Naive thymus-derived CD4-positive, alpha-beta T cell (primary cell): Measurements from ENCODE around the gene NRXN2. TPM values are rescaled to one million over a fixed set of nuclear protein-coding genes. Genes with fewer than 3 reads are reported as not detected.

Experiments used
- ATAC-seq: fragments of 150-1000 bp; cut with Tn5 transposase; 2 replicates; pipeline ENCODE4 v1.10.0; 2021; ENCODE audit warnings: mild to moderate bottlenecking, moderate library complexity
- CTCF ChIA-PET: fragments of 350-600 bp; sonication (Branson Sonifier 250); formaldehyde crosslinking; loops from one replicate; lab custom pipeline; 2021; ENCODE audit warnings: antibody characterized with exemption; lab: Charles Lee
- POLR2A ChIA-PET: fragments of 350-600 bp; sonication (Branson Sonifier 250); formaldehyde crosslinking; loops from one replicate; lab custom pipeline; 2021; ENCODE audit warnings: antibody characterized with exemption, inconsistent platforms; lab: Charles Lee
- DNase-seq, 9 donors: peaks; one replicate each; pipeline versions ENCODE4 v3.0.0 to v3.0.0-alpha.2; 2020 to 2022; ENCODE audit warnings: mixed read lengths in 1 of 9
- H3K27ac ChIP-seq: one replicate; pipeline ENCODE4 v1.7.0; 2013; ENCODE audit warnings: mild to moderate bottlenecking, low read depth, low read length, moderate library complexity
- H3K27me3 ChIP-seq, 2 donors: one replicate each; pipeline ENCODE4 v1.7.0; 2013; ENCODE audit warnings: low read length in 2 of 2, mild to moderate bottlenecking in 2 of 2, moderate library complexity in 2 of 2; ENCODE audit not compliant: control insufficient read depth in 2 of 2, insufficient read depth in 2 of 2
- H3K36me3 ChIP-seq, 3 experiments: 1 replicate in 2 of 3; 2 replicates in 1 of 3; pipeline ENCODE4 v1.7.0; 2013; ENCODE audit warnings: low read length in 3 of 3, mild to moderate bottlenecking in 3 of 3, moderate library complexity in 1 of 3; ENCODE audit not compliant: insufficient read depth in 3 of 3, control insufficient read depth in 2 of 3
- H3K4me1 ChIP-seq, 2 donors: one replicate each; pipeline ENCODE4 v1.7.0; 2013; ENCODE audit warnings: low read length in 2 of 2, mild to moderate bottlenecking in 2 of 2, moderate library complexity in 1 of 2; ENCODE audit not compliant: control insufficient read depth in 2 of 2, insufficient read depth in 2 of 2
- H3K4me3 ChIP-seq: 2 replicates; pipeline ENCODE4 v1.7.0; 2013; ENCODE audit warnings: mild to moderate bottlenecking, low read length
- H3K9me3 ChIP-seq, 3 experiments: 1 replicate in 2 of 3; 2 replicates in 1 of 3; pipeline ENCODE4 v1.7.0; 2013; ENCODE audit warnings: low read length in 3 of 3; ENCODE audit not compliant: control insufficient read depth in 2 of 3
- H3K27ac Mint-ChIP-seq, 9 donors: one replicate each; pipeline ENCODE4 v1.8.0; 2020 to 2022; ENCODE audit warnings: mixed read lengths in 9 of 9, mild to moderate bottlenecking in 8 of 9, moderate library complexity in 5 of 9, inconsistent platforms in 2 of 9
- H3K27me3 Mint-ChIP-seq, 5 donors: one replicate each; pipeline ENCODE4 v1.8.0; 2021 to 2022; ENCODE audit warnings: mixed read lengths in 5 of 5, mild to moderate bottlenecking in 1 of 5
- H3K36me3 Mint-ChIP-seq, 5 donors: one replicate each; pipeline ENCODE4 v1.8.0; 2020 to 2022; ENCODE audit warnings: mixed read lengths in 5 of 5, mild to moderate bottlenecking in 3 of 5, inconsistent platforms in 1 of 5
- H3K4me1 Mint-ChIP-seq, 7 donors: one replicate each; pipeline ENCODE4 v1.8.0; 2020 to 2022; ENCODE audit warnings: mixed read lengths in 7 of 7, mild to moderate bottlenecking in 3 of 7, inconsistent platforms in 1 of 7
- H3K4me3 Mint-ChIP-seq, 10 donors: one replicate each; pipeline ENCODE4 v1.8.0; 2020 to 2022; ENCODE audit warnings: mild to moderate bottlenecking in 10 of 10, mixed read lengths in 10 of 10, moderate library complexity in 6 of 10, inconsistent platforms in 2 of 10
- H3K9me3 Mint-ChIP-seq, 11 donors: one replicate each; pipeline ENCODE4 v1.8.0; 2020 to 2022; ENCODE audit warnings: mixed read lengths in 11 of 11, mild to moderate bottlenecking in 4 of 11, inconsistent platforms in 1 of 11, moderate library complexity in 1 of 11
- intact Hi-C, 2 donors: fragments of 100-400 bp; cut with micrococcal nuclease; formaldehyde crosslinking; loops; one replicate each; pipeline ENCODE4 v1.15.1; 2023
- polyA plus RNA-seq, 2 donors: library from polyadenylated mRNA; unstranded; fragments of 300-500 nt; fragmentation: Illumina TruSeq; gene quantifications; one replicate each; pipeline ENCODE4 v1.2.3, GENCODE V29; 2021
- total RNA-seq, 6 experiments: library from RNA in 5 of 6; stranded (reverse) in 5 of 6; gene quantifications; 1 replicate in 5 of 6; 2 replicates in 1 of 6; pipeline ENCODE4 v1.2.3 and lab custom pipeline; 2021 to 2026

Gene NRXN2
- total and polyA plus RNA-seq, 7 experiments from 2014 or later: 0.07 to 0.71 (median 0.27) TPM; not detected in 4

DNA sequence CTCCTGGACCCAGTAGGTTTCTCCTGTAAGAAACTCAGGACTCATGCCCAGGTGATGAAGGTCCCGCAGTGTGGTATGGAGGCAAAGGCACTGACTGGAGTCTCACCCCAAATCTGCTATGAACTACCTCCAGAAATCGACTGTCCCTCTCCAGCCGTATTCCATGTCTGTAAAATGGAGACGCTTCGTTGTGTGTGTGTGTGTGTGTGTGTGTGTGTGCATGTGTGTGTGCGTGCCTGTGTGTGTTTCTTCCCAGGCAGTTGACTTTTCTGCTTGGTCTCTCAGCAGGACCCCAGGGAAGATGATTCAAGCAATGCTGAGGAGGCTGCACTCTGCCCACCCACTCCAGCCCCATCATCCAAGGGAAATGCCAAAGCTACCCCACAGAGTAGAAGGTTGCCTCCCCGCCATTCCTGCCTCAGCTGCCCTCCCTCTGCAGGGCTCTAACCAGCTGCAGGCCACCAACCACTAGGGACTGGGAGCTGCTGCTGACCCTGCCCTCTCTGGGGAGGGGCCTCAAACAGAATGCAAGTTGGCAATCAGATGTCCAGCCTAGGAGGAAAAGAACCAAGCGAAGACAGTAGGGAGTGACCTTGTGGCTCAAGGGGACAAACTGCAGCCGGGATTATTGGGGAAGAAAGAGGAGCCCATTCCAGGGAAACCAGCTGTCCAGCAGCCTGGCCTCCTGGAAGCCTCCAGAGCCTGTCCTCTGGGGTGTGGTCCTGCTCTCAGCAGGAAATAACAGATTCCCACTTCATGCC is 75.8 kb downstream of the NRXN2 start:
- no peaks in the 10 kb centered on the region for H3K36me3 ChIP-seq
- ChIA-PET CTCF (no interaction called here), POLR2A (no interaction called here)
- H3K27me3 ChIP-seq: peaks cover 0 to 10% of the 10 kb centered on the region in 2 donors
- intact Hi-C loops: no loop called here
- Mint-ChIP-seq H3K4me1 (peaks cover 0 to 6% (median 0%) of the 10 kb centered on the region in 7 donors), H3K27ac (peak overlapping the region in 1 of 9 donors; percentile 36), H3K27me3 (peaks cover 28 to 56% (median 40%) of the 10 kb centered on the region in 5 donors), H3K4me3 (no peak overlapping the region), H3K9me3 (no peaks in the 10 kb centered on the region), H3K36me3 (no peaks in the 10 kb centered on the region)
- H3K4me3 ChIP-seq: no peak overlapping the region
- no peaks in the 10 kb centered on the region for H3K4me1 ChIP-seq
- no peak for ATAC-seq
- no peak overlapping the region for H3K27ac ChIP-seq
- no peak for DNase-seq
- H3K9me3 ChIP-seq: no peaks in the 10 kb centered on the region

DNA sequence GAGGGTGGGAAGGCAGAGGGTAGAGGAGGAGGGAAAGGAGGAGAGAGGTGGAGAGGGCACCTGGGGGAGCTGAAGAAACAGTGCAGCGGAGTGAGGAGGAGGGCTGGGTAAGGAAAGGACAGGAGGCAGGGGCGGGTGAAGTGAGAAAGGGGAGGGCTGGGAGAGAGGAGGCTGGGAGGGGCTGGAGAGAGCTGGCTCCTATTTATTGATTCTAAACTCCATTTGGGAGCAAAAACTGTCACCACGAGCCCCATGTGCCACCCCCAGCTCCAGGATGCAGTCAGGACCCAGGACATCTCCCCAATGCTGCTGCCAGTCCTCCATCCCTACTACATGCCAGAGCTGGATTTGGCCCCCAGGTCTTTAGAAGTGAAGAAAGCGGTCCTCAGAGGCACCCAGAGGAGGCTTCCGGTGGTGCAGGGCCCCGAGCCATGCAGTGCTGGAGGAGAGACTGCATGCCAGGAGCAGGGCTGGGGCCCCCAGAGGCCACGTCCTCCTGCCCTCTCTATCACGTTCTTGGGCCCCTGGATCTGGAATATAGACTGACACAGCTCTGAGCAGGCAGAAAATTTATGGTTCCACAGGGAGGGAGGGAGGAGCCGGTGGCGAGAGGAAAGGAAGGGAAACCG is 78.2 kb downstream of the NRXN2 start:
- intact Hi-C loops: no loop called here
- Mint-ChIP-seq H3K4me1 (peaks cover 0 to 6% (median 0%) of the 10 kb centered on the region in 7 donors), H3K4me3 (peak overlapping the region in 2 of 10 donors; percentile 28 to 53), H3K36me3 (no peaks in the 10 kb centered on the region), H3K27me3 (peaks cover 28 to 45% (median 40%) of the 10 kb centered on the region in 5 donors), H3K27ac (no peak overlapping the region), H3K9me3 (no peaks in the 10 kb centered on the region)
- no peak overlapping the region for H3K27ac ChIP-seq
- peaks cover 0 to 14% of the 10 kb centered on the region in 2 donors for H3K27me3 ChIP-seq
- no peak for DNase-seq
- no peak overlapping the region for H3K4me3 ChIP-seq
- no peaks in the 10 kb centered on the region for H3K36me3 ChIP-seq
- ATAC-seq: no peak
- no peaks in the 10 kb centered on the region for H3K9me3 ChIP-seq
- POLR2A ChIA-PET: no interaction called here
- no peaks in the 10 kb centered on the region for H3K4me1 ChIP-seq
- CTCF ChIA-PET: no interaction called here

DNA sequence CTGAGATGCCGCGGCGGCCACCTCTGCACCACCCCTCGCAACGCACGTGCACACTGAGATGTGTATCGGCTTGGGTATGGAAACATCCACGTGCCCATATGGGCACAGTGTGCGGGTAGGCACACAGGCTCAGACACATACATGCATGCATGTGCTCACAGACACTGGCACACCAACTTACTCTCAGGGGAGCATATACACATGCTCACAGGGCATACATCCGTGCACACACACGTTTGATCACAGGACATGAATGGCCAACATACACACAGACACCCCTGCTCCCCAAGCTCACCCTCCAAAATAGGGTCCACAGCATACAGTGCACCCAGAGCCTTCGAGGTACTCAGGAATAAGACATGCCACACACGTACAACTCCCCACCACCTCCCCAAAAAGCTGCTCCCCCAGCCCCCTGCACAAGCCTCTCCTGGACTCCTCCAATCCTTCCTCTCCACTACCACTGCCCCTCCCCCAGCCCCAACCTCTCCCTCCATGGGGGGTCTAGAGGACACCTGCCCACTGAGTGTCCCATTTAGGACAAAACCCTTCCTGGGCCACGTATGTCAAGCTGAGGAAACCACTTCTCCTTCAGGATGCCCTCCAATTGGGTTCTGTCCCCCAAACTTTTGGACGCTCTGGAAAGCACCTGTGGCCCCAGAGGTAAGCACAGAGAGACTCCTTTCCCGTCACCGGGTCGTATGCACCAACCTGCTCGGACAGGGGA is 78.9 kb downstream of the NRXN2 start:
- no peak overlapping the region for H3K27ac ChIP-seq
- H3K9me3 ChIP-seq: no peaks in the 10 kb centered on the region
- H3K4me3 ChIP-seq: no peak overlapping the region
- intact Hi-C loops: no loop called here
- H3K36me3 ChIP-seq: no peaks in the 10 kb centered on the region
- H3K4me3 Mint-ChIP-seq: peak overlapping the region in 6 of 10 donors; percentile 22 to 76 (median 53)
- H3K36me3 Mint-ChIP-seq: no peaks in the 10 kb centered on the region
- peaks cover 28 to 41% (median 37%) of the 10 kb centered on the region in 5 donors for H3K27me3 Mint-ChIP-seq
- ChIA-PET POLR2A (no interaction called here), CTCF (no interaction called here)
- H3K4me1 Mint-ChIP-seq: peaks cover 0 to 6% (median 0%) of the 10 kb centered on the region in 7 donors
- no peak for DNase-seq
- H3K9me3 Mint-ChIP-seq: no peaks in the 10 kb centered on the region
- peak; percentile 22 for ATAC-seq
- H3K4me1 ChIP-seq: no peaks in the 10 kb centered on the region
- peak overlapping the region in 1 of 9 donors; percentile 48 for H3K27ac Mint-ChIP-seq
- H3K27me3 ChIP-seq: peaks cover 0 to 14% of the 10 kb centered on the region in 2 donors

DNA sequence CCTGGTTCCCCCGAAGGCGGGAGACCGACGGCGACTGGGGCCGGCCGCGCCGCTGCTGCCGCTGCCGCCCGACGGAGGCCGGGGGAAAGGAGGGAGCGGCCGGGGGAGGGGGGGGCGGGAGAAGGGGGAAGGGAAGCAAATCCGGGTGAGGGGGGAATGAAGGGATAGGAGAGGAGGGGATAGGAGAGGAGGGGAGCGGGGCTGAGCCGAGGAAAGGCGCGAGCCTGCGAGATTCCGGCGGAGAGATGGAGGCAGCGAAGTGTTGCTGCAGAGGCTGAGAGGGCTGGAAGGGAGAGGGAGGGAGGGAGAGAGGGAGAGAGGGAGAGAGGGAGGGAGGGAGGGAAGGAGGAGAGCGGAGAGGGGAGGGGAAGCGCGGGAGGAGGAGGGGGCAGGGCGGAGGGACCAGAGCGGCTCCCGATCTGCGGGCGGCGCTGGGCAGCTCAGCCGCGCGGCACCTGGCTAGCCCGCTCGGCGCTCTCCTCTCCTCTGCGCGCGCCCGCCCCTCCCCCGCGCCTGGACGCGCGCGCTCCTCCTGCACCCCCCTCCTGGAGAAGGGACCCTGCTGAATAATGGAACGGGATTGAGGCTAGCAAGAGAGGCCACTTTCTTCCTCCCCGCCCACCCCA is 79.6 kb downstream of the NRXN2 start:
- peaks cover 0 to 14% of the 10 kb centered on the region in 2 donors for H3K27me3 ChIP-seq
- H3K4me1 ChIP-seq: no peaks in the 10 kb centered on the region
- Mint-ChIP-seq H3K4me3 (peak overlapping the region in 6 of 10 donors; percentile 8 to 71 (median 42)), H3K27ac (no peak overlapping the region), H3K9me3 (no peaks in the 10 kb centered on the region), H3K36me3 (no peaks in the 10 kb centered on the region), H3K4me1 (peaks cover 0 to 6% (median 0%) of the 10 kb centered on the region in 7 donors), H3K27me3 (peaks cover 28 to 37% (median 36%) of the 10 kb centered on the region in 5 donors)
- DNase-seq: no peak
- no peak overlapping the region for H3K27ac ChIP-seq
- H3K36me3 ChIP-seq: no peaks in the 10 kb centered on the region
- ATAC-seq: peak; percentile 37
- intact Hi-C loops: no loop called here
- CTCF ChIA-PET: no interaction called here
- H3K9me3 ChIP-seq: no peaks in the 10 kb centered on the region
- POLR2A ChIA-PET: no interaction called here
- H3K4me3 ChIP-seq: no peak overlapping the region

DNA sequence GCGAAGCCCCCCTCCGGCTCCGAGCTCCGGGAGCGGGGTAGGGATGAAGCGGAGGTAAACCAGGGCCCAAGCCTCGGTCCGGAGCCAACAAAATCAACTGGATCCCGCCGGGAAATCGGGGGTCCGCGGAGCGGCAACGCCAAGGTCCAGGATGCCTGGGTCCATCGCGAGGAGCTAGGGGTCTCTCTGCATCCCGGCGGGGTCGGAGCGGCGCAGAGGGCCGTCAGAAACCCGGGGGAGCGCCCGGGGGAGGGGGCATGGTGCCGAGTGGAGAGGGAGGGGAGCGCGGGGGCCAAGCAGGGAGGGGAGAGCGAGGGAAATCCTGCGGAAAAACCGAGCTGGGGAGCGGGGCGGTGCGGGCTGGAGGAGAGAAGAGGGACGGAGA is 80.1 kb downstream of the NRXN2 start:
- Mint-ChIP-seq H3K27me3 (peaks cover 26 to 36% (median 35%) of the 10 kb centered on the region in 5 donors), H3K27ac (no peak overlapping the region), H3K4me3 (no peak overlapping the region), H3K36me3 (no peaks in the 10 kb centered on the region), H3K9me3 (no peaks in the 10 kb centered on the region), H3K4me1 (peaks cover 0 to 6% (median 0%) of the 10 kb centered on the region in 7 donors)
- POLR2A ChIA-PET: no interaction called here
- no peak overlapping the region for H3K4me3 ChIP-seq
- no peaks in the 10 kb centered on the region for H3K9me3 ChIP-seq
- no peaks in the 10 kb centered on the region for H3K36me3 ChIP-seq
- ATAC-seq (no peak), DNase-seq (no peak)
- H3K27me3 ChIP-seq: peaks cover 0 to 14% of the 10 kb centered on the region in 2 donors
- CTCF ChIA-PET: no interaction called here
- H3K27ac ChIP-seq: no peak overlapping the region
- H3K4me1 ChIP-seq: no peaks in the 10 kb centered on the region
- intact Hi-C loops: no loop called here

DNA sequence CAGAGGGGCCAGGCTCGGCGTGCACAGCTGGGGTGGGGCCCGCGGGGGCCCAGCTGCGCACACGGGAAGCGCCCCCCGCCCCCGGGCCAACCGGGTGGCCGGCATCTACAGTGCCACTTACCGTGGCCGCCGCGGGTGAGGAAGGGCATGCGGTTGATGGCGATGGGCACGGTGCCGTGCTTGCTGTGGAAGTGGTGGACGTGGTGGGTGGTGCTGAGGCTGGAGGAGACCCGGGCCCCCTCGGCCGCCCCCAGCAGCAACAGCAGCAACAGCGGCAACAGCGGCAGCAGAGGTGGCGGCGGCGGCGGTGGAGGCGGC is 80.6 kb downstream of the NRXN2 start:
- no peak for DNase-seq
- Mint-ChIP-seq H3K36me3 (no peaks in the 10 kb centered on the region), H3K4me3 (no peak overlapping the region), H3K9me3 (no peaks in the 10 kb centered on the region), H3K27ac (peak overlapping the region in 1 of 9 donors; percentile 26), H3K27me3 (peaks cover 23 to 38% (median 32%) of the 10 kb centered on the region in 5 donors), H3K4me1 (peaks cover 0 to 6% (median 0%) of the 10 kb centered on the region in 7 donors)
- intact Hi-C loops: no loop called here
- Histone ChIP-seq H3K36me3 (no peaks in the 10 kb centered on the region), H3K4me3 (no peak overlapping the region), H3K27ac (no peak overlapping the region), H3K27me3 (peaks cover 0 to 14% of the 10 kb centered on the region in 2 donors), H3K9me3 (no peaks in the 10 kb centered on the region), H3K4me1 (no peaks in the 10 kb centered on the region)
- no peak for ATAC-seq
- ChIA-PET CTCF (no interaction called here), POLR2A (no interaction called here)
